GM18505 (cell line): ENCODE data around the gene TNFRSF14.

Experiments
- ATAC-seq: cut with Tn5 transposase; IDR thresholded peaks from one replicate; pipeline ENCODE4 v1.9.1; 2021; ENCODE audit not compliant: unreplicated experiment
- POLR2A ChIP-seq: IDR thresholded peaks from 4 replicates; pipeline ENCODE4 v1.6.1; 2011; ENCODE audit warnings: borderline replicate concordance; ENCODE audit not compliant: insufficient read depth, insufficient read length; ENCODE audit errors: extremely low read depth

The TNFRSF14 gene

DNA sequence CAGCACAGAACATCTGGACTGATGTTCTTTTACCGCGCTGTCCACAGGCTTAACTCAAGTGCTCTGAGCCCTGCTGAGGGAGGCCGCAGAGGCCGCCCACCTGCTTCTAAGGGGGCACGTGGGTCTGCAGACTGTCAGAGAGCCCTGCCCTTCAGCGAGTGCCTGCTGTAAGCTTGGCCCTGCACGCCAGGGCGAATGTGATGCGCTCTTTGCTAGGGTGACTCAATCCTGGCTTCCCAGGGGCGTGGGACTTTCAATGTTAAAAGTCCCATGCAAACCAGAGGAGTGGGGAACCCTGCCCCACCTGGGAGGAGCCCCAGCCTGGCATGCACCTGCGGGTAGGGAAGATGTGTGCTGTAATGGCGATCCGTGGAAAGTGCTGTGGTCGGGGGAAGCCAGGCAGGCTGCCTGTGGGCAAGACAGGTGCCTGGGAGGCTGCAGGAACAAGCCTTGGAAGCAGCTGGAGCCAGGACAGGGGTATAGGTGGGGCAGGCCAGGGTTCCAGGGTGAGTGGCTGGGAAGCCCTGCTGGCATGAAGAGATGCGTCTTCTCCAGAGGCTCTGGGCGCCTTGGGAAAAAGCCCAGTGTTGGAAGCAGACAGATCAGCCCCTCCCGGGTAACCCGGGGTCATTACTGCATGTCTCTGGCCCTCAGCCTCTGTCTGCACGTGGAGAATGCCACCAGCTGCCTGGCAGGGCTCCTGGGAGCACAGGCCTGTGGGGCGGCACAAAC, 29.2 kb upstream of the TNFRSF14 start:
- no peak for TF ChIP-seq POLR2A
- peak; percentile 34 for ATAC-seq

GRCh38 chr1:2527556-2527860, 28.7 kb upstream of the TNFRSF14 start:
- ATAC-seq: no peak
- TF ChIP-seq POLR2A: no peak

DNA sequence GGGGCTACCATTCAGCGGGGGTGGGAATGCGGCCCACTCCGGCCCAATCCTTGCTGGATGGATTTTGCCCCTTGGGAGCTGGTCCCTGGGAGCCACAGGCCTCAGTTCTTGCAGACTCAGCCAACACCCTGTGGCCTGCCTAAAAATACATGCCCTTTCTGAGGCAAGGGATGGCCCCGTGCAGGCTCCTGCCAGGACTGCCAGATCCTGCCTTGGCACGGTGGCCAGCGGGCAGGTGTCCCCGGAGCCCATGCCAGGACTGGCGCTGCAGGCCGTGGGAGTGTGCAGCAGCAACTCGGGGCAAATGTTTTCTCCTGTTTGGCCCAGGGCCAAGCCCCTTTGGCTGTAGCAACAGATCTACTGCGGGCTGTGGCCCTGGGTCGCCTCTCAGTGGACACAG, 28.2 kb upstream of the TNFRSF14 start:
- TF ChIP-seq POLR2A: no peak
- no peak for ATAC-seq

- no peak for ATAC-seq
- no peak for TF ChIP-seq POLR2A
These were observed 27.6 kb upstream of the TNFRSF14 start for GRCh38 chr1:2528611-2528965.

- ATAC-seq: no peak
- TF ChIP-seq POLR2A: no peak
These were observed 27.0 kb upstream of the TNFRSF14 start for GRCh38 chr1:2528966-2529783.

DNA sequence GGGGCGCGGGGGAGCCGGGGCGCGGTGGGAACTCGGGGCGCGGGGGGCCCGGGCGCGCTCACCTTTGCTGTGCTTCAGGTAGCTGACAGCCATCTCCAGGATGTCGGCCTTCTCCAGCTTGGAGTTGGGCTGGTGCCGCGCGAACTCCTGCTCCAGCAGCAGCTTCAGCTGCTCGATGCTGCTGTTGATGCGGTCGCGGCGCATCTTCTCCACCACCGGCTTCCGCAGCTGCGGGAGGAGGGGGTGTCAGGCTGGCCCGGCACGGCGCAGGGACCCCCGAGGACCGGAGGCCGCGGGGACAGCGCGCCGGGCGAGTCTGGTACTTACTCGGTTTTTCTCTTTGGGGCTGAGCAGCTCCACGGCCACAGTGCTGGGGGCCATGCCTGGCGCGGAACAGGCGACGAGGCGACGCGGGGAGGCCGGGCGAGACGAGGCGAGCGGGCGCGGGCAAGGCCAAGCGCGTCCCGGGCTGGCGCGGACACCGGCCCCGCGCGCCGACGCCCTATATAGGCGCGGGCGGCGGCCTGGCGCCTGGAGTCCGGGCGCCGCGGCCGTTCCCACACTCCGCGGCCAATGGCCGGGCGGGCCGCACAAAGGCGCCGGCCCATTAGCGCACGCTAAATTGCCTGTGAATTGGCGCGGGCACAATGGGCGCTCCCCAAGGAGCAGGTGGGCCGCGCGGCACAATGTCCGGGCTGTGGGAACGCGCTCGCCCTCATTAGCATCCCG, 26.2 kb upstream of the TNFRSF14 start, which contains the start of gene HES5:
TSS of gene HES5 (minus strand) at position 480 of the 729 bp plus-strand sequence. CDS start at position 381, 99 bp downstream.
- no peak for ATAC-seq
- TF ChIP-seq POLR2A: no peak

- no peak for ATAC-seq
- no peak for TF ChIP-seq POLR2A
These were observed 25.4 kb upstream of the TNFRSF14 start for GRCh38 chr1:2530513-2531361.

GRCh38 chr1:2532485-2533160, 23.5 kb upstream of the TNFRSF14 start:
- no peak for ATAC-seq
- TF ChIP-seq POLR2A: no peak

GRCh38 chr1:2533365-2533764, 22.8 kb upstream of the TNFRSF14 start:
- ATAC-seq: no peak
- no peak for TF ChIP-seq POLR2A

GRCh38 chr1:2534315-2534686, 21.9 kb upstream of the TNFRSF14 start:
- no peak for TF ChIP-seq POLR2A
- no peak for ATAC-seq

- no peak for TF ChIP-seq POLR2A
- ATAC-seq: no peak
These were observed 21.3 kb upstream of the TNFRSF14 start for GRCh38 chr1:2534687-2535441.

- TF ChIP-seq POLR2A: no peak
- no peak for ATAC-seq
These were observed 20.7 kb upstream of the TNFRSF14 start for GRCh38 chr1:2535455-2535854.
